Activated T-cell treated with anti-CD3 and anti-CD28 coated beads, Interleukin-2, amount 50 U/mL, for 24 hours (primary cell): ENCODE data around the gene UBE2O.

Experiments used
- DNase-seq: peaks from one replicate; pipeline ENCODE4 v3.0.0-alpha.2; 2020
- H3K27ac Mint-ChIP-seq: 2 replicates; pipeline ENCODE4 v1.8.0; 2020; ENCODE audit warnings: mild to moderate bottlenecking, mixed read lengths
- H3K27me3 Mint-ChIP-seq: 2 replicates; pipeline ENCODE4 v1.8.0; 2020; ENCODE audit warnings: mixed read lengths
- H3K36me3 Mint-ChIP-seq: 2 replicates; pipeline ENCODE4 v1.8.0; 2020; ENCODE audit warnings: low read depth, mixed read lengths
- H3K4me1 Mint-ChIP-seq: 2 replicates; pipeline ENCODE4 v1.8.0; 2020; ENCODE audit warnings: low read depth, mixed read lengths
- H3K4me3 Mint-ChIP-seq: 2 replicates; pipeline ENCODE4 v1.8.0; 2020; ENCODE audit warnings: mild to moderate bottlenecking, moderate library complexity, mixed read lengths
- H3K9me3 Mint-ChIP-seq: 2 replicates; pipeline ENCODE4 v1.8.0; 2020; ENCODE audit warnings: mixed read lengths

The UBE2O gene

GRCh38 chr17:76381633-76382350, 71.2 kb downstream of the UBE2O start:
- Mint-ChIP-seq H3K4me1 (peaks cover 20% of the 10 kb centered on the region), H3K27me3 (no peaks in the 10 kb centered on the region), H3K36me3 (peaks cover 7% of the 10 kb centered on the region), H3K4me3 (peak overlapping the region; percentile 25), H3K9me3 (no peaks in the 10 kb centered on the region), H3K27ac (no peak overlapping the region)
- no peak for DNase-seq

GRCh38 chr17:76379646-76380376, 73.1 kb downstream of the UBE2O start:
- no peak for DNase-seq
- no peaks in the 10 kb centered on the region for H3K36me3 Mint-ChIP-seq
- no peaks in the 10 kb centered on the region for H3K9me3 Mint-ChIP-seq
- H3K4me1 Mint-ChIP-seq: peaks cover 7% of the 10 kb centered on the region
- H3K27me3 Mint-ChIP-seq: no peaks in the 10 kb centered on the region
- H3K4me3 Mint-ChIP-seq: no peak overlapping the region
- H3K27ac Mint-ChIP-seq: no peak overlapping the region

DNA sequence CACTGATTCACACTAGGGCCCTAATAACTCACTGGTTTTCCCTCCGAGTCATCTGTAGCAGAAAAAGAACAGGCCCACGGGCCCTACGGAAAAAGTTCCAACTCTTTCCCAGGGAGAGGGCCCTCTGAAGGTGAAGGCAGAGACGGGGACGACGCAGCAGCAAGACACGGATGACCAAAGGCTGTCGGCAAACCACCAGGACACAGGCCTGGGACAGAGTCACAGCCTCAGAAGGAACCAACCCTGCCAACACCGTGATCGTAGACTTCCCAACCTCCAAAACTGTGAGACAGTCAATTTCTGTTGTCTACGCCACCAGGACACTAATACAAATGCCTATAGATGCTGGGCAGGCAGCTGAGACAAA, 73.7 kb downstream of the UBE2O start:
- H3K27ac Mint-ChIP-seq: no peak overlapping the region
- no peaks in the 10 kb centered on the region for H3K36me3 Mint-ChIP-seq
- H3K27me3 Mint-ChIP-seq: no peaks in the 10 kb centered on the region
- peaks cover 7% of the 10 kb centered on the region for H3K4me1 Mint-ChIP-seq
- H3K9me3 Mint-ChIP-seq: no peaks in the 10 kb centered on the region
- no peak overlapping the region for H3K4me3 Mint-ChIP-seq
- DNase-seq: no peak

- DNase-seq: no peak
- Mint-ChIP-seq H3K4me3 (no peak overlapping the region), H3K36me3 (no peaks in the 10 kb centered on the region), H3K9me3 (no peaks in the 10 kb centered on the region), H3K27me3 (no peaks in the 10 kb centered on the region), H3K27ac (no peak overlapping the region), H3K4me1 (peaks cover 6% of the 10 kb centered on the region)
Measured at GRCh38 chr17:76378548-76379274, 74.2 kb downstream of the UBE2O start.

DNA sequence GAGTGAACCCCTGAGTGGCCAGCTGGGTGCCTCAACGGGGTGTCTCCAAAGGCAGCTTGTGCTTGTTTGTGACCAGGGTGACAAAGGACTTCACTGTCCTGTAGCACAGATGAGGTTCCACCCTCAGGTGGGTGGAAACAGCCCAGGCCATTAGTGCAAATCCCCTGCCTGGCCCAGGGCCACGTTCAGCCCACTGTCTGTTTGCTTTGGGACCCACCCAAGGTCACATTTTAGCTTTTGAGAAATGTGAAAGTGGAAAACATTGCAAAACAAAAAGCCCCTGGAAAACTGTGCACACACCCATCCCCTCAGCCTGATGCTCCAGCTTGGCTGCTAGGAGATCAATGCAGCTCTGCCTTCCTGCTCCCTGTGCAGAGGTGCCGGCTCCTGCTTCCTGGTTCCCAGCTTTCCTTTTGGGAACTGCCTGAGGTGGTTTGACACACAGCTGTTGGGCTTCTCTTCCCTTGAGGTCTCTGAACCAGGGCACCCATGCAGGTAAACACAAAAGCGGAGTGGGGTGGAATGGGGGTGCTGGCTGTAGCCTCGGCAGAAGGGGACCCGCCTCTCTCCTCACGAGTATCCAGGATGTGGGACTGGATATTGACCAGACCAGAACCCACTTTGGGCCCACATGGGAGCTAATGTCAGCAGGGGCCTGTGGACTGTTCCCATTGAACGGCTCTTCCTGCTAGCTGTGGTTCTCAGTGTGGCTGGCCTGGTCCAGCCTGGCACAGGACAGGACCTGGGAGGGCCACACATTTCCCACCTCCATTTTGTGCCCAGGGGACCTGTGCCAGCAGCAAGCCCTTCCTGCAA, 76.4 kb downstream of the UBE2O start:
- H3K36me3 Mint-ChIP-seq: no peaks in the 10 kb centered on the region
- DNase-seq: no peak

DNA sequence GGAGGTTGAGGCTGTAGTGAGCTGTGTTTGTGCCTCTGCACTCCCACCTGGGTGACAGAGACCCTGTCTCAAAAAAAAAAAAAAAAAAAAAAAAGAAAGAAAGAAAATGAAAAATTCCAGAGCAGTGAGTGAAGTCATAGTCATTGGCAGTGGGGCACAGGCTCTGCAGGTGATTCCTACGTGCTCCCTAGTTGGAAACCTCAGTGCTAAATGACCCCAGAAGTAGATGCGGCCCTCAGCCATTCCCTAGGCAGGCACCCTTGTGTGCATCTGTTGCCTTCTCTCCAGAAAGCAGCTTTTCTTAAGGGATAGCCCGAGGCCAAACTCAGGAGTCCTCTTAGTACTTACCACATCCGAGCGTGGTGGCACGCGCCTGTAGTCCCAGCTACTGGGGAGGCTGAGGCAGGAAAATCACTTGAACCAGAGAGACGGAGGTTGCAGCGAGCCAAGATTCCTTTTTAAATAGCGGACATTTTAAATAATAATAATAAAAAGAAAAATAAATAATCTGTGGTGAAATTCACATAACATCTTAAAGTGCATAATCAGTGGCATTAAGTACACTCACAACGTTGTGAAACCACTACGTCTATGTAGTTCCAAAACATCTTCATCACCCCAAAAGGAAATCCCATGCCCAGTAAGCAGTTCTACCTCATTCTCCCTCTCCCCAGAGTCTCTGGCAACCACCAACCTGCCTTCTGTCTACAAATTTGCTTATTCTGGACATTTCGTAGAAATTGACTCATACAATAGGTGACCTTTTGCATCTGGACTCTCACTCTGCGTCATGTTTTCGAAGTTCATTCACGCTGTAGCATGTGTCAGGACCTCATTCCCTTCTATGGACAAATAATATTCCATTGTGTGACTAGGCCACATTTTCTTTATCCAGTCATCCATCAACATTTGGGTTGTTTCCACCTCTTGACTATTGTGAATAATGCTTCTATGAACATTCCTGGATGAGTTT, 81.0 kb downstream of the UBE2O start:
- H3K4me3 Mint-ChIP-seq: no peak overlapping the region
- H3K27ac Mint-ChIP-seq: no peak overlapping the region
- peaks cover 5% of the 10 kb centered on the region for H3K4me1 Mint-ChIP-seq
- H3K27me3 Mint-ChIP-seq: no peaks in the 10 kb centered on the region
- DNase-seq: no peak
- H3K36me3 Mint-ChIP-seq: no peaks in the 10 kb centered on the region
- no peaks in the 10 kb centered on the region for H3K9me3 Mint-ChIP-seq

More for the DNA sequence above, 76.4 kb downstream of the UBE2O start:
- Mint-ChIP-seq H3K27ac (no peak overlapping the region), H3K9me3 (no peaks in the 10 kb centered on the region), H3K27me3 (no peaks in the 10 kb centered on the region), H3K4me3 (no peak overlapping the region), H3K4me1 (peaks cover 5% of the 10 kb centered on the region)

DNA sequence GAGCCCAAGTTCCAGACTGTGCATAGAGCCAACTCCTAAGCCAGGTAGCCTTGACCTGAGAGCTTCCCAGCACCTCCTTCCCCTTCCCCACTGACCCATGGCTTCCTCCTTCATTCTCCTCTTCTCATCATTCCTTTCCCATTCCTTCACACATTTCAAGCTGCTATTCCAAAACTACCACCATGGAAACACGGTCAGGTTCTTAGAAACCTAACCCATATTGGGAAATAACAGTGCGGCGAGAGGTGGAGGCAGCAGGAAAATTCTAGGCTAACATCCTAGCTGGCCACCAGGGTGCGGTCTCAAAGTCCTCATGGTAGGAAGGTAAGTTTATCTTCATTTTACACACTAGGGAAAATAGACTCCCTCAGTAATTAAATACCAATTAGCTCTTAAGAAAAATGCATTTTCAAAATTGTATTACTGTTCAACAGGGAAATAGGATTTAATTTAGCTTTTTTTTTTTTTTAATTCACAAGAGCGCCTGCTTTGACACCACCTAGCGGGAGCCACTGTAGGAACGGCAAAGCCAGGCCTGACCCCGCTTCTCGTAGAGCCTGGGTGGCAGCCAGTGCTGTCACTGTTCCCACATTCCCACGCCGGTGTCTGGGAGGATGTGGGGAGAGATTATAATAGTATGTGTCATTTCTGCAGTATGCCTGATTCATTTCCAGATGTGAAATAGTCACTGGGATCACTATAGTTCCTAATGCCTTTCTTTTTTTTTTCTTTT, 82.5 kb downstream of the UBE2O start:
- H3K4me1 Mint-ChIP-seq: peaks cover 7% of the 10 kb centered on the region
- no peak overlapping the region for H3K4me3 Mint-ChIP-seq
- no peak for DNase-seq
- no peaks in the 10 kb centered on the region for H3K27me3 Mint-ChIP-seq
- H3K9me3 Mint-ChIP-seq: no peaks in the 10 kb centered on the region
- H3K36me3 Mint-ChIP-seq: no peaks in the 10 kb centered on the region
- no peak overlapping the region for H3K27ac Mint-ChIP-seq

- DNase-seq: no peak
- Mint-ChIP-seq H3K4me3 (no peak overlapping the region), H3K4me1 (peaks cover 7% of the 10 kb centered on the region), H3K27ac (no peak overlapping the region), H3K27me3 (no peaks in the 10 kb centered on the region), H3K36me3 (no peaks in the 10 kb centered on the region), H3K9me3 (no peaks in the 10 kb centered on the region)
Measured at GRCh38 chr17:76369804-76370203, 83.1 kb downstream of the UBE2O start.

DNA sequence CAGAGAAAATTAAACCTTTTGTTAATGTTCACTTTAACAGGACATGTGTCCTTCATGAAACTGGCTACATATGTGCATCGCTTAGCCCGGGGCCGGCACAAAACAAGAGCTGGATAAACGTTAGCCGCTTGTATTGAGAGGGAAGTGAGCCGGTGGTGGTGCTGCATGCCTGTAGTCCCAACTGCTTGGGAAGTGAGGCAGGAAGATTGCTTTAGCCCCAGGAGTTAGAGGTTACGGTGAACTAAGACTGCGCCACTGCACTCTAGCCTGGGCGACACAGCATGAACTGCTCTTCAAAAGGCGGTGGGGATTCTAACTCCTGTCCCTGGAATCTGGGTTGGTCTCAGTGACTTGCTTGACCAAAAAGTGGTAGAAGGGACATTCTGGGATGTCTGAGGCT, 83.6 kb downstream of the UBE2O start:
- H3K9me3 Mint-ChIP-seq: no peaks in the 10 kb centered on the region
- H3K27ac Mint-ChIP-seq: no peak overlapping the region
- peaks cover 7% of the 10 kb centered on the region for H3K4me1 Mint-ChIP-seq
- DNase-seq: no peak
- no peaks in the 10 kb centered on the region for H3K27me3 Mint-ChIP-seq
- no peak overlapping the region for H3K4me3 Mint-ChIP-seq
- no peaks in the 10 kb centered on the region for H3K36me3 Mint-ChIP-seq

GRCh38 chr17:76368545-76368944, 84.4 kb downstream of the UBE2O start:
- Mint-ChIP-seq H3K27ac (no peak overlapping the region), H3K36me3 (no peaks in the 10 kb centered on the region), H3K9me3 (no peaks in the 10 kb centered on the region), H3K4me3 (no peak overlapping the region), H3K4me1 (peaks cover 7% of the 10 kb centered on the region), H3K27me3 (no peaks in the 10 kb centered on the region)
- DNase-seq: no peak

DNA sequence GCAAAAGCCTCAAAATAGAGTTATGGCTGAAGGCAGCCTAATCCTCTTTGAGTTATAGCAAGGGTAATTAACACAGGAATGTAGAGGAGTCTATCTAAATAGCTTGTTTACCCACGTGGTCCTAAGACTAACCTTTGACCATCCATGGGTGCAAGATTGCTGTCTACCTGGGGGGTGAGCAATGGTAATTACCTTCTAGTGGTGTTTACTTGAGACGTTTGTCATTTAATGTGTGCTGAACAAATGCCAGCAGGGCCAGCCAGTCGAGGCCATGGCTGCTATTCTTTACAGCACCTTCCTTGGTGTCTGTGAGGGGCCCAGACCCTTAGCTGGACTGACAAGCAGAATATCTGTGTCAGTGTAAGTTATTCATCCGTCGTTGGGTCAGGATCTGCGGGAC, 85.3 kb downstream of the UBE2O start:
- peaks cover 7% of the 10 kb centered on the region for H3K4me1 Mint-ChIP-seq

GRCh38 chr17:76366247-76366646, 86.7 kb downstream of the UBE2O start:
- Mint-ChIP-seq H3K4me3 (no peak overlapping the region), H3K9me3 (no peaks in the 10 kb centered on the region), H3K27ac (no peak overlapping the region), H3K27me3 (no peaks in the 10 kb centered on the region), H3K36me3 (no peaks in the 10 kb centered on the region), H3K4me1 (peaks cover 2% of the 10 kb centered on the region)
- DNase-seq: no peak

More for the DNA sequence above, 85.3 kb downstream of the UBE2O start:
- Mint-ChIP-seq H3K27me3 (no peaks in the 10 kb centered on the region), H3K9me3 (no peaks in the 10 kb centered on the region), H3K4me3 (no peak overlapping the region), H3K36me3 (no peaks in the 10 kb centered on the region), H3K27ac (no peak overlapping the region)
- DNase-seq: no peak
